IMR-90 (cell line): ENCODE measurements around the gene PDLIM5. TPM values are rescaled to one million over a fixed set of nuclear protein-coding genes. Genes with fewer than 3 reads are reported as not detected.

Experiments used
- ATAC-seq: fragments of 200-7000 bp; cut with Tn5 transposase; 2 replicates; pipeline ENCODE4 v1.9.1; 2020; ENCODE audit warnings: low read depth, mild to moderate bottlenecking, moderate library complexity
- BruUV-seq: library from RNA; stranded (reverse); fragments of 400-500 nt; replicated peaks from 2 replicates; lab custom pipeline; 2021; lab: Mats Ljungman, UMichigan
- CTCF ChIA-PET: fragments of 300-600 bp; formaldehyde crosslinking; extraction: SDS; loops from one replicate; lab custom pipeline; 2021; ENCODE audit warnings: antibody characterized with exemption; lab: Yijun Ruan, JAX
- POLR2A ChIA-PET: fragments of 300-600 bp; sonication (Branson Sonifier 250); formaldehyde crosslinking; loops from one replicate; lab custom pipeline; 2022; ENCODE audit warnings: antibody characterized with exemption; ENCODE audit not compliant: unreplicated experiment; lab: Charles Lee
- DNase-seq: peaks from one replicate; pipeline ENCODE4 v3.0.0; 2013
- H2AFZ ChIP-seq: replicated peaks from 2 replicates; pipeline ENCODE3; 2013; ENCODE audit warnings: low read length, mild to moderate bottlenecking; ENCODE audit not compliant: poor library complexity
- H2AK5ac ChIP-seq: 2 replicates; pipeline ENCODE4 v1.6.1; 2013; ENCODE audit warnings: low read depth, low read length, inconsistent platforms
- H2AK9ac ChIP-seq: replicated peaks from 2 replicates; pipeline ENCODE3; 2013; ENCODE audit warnings: mild to moderate bottlenecking, low read depth, low read length, moderate library complexity; ENCODE audit not compliant: poor library complexity
- H2BK120ac ChIP-seq: 2 replicates; pipeline ENCODE4 v1.6.1; 2013; ENCODE audit warnings: low read depth, low read length, inconsistent platforms
- H2BK15ac ChIP-seq: 3 replicates; pipeline ENCODE4 v1.6.1; 2013; ENCODE audit warnings: low read depth, low read length, inconsistent platforms
- H2BK20ac ChIP-seq: 2 replicates; pipeline ENCODE4 v1.6.1; 2013; ENCODE audit warnings: low read depth, mild to moderate bottlenecking, inconsistent platforms, low read length, moderate library complexity
- H2BK5ac ChIP-seq: 2 replicates; pipeline ENCODE4 v1.6.1; 2013; ENCODE audit warnings: mild to moderate bottlenecking, low read depth, low read length, inconsistent platforms; ENCODE audit not compliant: poor library complexity, severe bottlenecking
- H3K14ac ChIP-seq: replicated peaks from 2 replicates; pipeline ENCODE4 v1.6.1; 2013; ENCODE audit warnings: low read depth, low read length, inconsistent platforms
- H3K18ac ChIP-seq: 2 replicates; pipeline ENCODE4 v1.6.1; 2013; ENCODE audit warnings: low read depth, low read length, control low read depth
- H3K23ac ChIP-seq: 2 replicates; pipeline ENCODE4 v1.6.1; 2013; ENCODE audit warnings: low read depth, low read length, inconsistent platforms
- H3K27ac ChIP-seq: 2 replicates; pipeline ENCODE4 v1.5.1; 2013; ENCODE audit warnings: mild to moderate bottlenecking, control low read depth, low read length; ENCODE audit not compliant: insufficient read depth
- H3K27me3 ChIP-seq: 2 replicates; pipeline ENCODE4 v1.6.1; 2013; ENCODE audit warnings: low read length; ENCODE audit not compliant: control insufficient read depth, insufficient read depth
- H3K36me3 ChIP-seq: 2 replicates; pipeline ENCODE4 v1.6.1; 2013; ENCODE audit warnings: low read length, mixed read lengths; ENCODE audit not compliant: control insufficient read depth, insufficient read depth
- H3K4ac ChIP-seq: 2 replicates; pipeline ENCODE4 v1.6.1; 2013; ENCODE audit warnings: low read depth, low read length, inconsistent platforms
- H3K4me1 ChIP-seq: 2 replicates; pipeline ENCODE4 v1.6.1; 2013; ENCODE audit warnings: low read length, mixed read lengths; ENCODE audit not compliant: control insufficient read depth, insufficient read depth
- H3K4me2 ChIP-seq: 2 replicates; pipeline ENCODE4 v1.6.1; 2013; ENCODE audit warnings: low read depth, mild to moderate bottlenecking, control low read depth, low read length, moderate library complexity
- H3K4me3 ChIP-seq: 2 replicates; pipeline ENCODE4 v1.5.1; 2013; ENCODE audit warnings: low read depth, mild to moderate bottlenecking, control low read depth, low read length, moderate library complexity; ENCODE audit not compliant: insufficient read depth
- H3K56ac ChIP-seq: 2 replicates; pipeline ENCODE4 v1.6.1; 2013; ENCODE audit warnings: low read length, inconsistent platforms; ENCODE audit not compliant: insufficient read depth; ENCODE audit errors: extremely low read depth
- H3K79me1 ChIP-seq, 2 experiments: 2 replicates each; pipeline ENCODE4 v1.6.1; 2013; ENCODE audit warnings: low read length in 2 of 2, inconsistent platforms in 1 of 2, low read depth in 1 of 2
- H3K9ac ChIP-seq: 2 replicates; pipeline ENCODE4 v1.6.1; 2013; ENCODE audit warnings: low read depth, low read length, control low read depth
- H3K9me1 ChIP-seq: 2 replicates; pipeline ENCODE4 v1.6.1; 2013; ENCODE audit warnings: low read length, inconsistent platforms; ENCODE audit not compliant: insufficient read depth
- H3K9me3 ChIP-seq: 2 replicates; pipeline ENCODE4 v1.6.1; 2013; ENCODE audit warnings: low read length; ENCODE audit not compliant: control insufficient read depth, insufficient read depth
- H4K20me1 ChIP-seq: 2 replicates; pipeline ENCODE4 v1.6.1; 2013; ENCODE audit warnings: low read length, inconsistent platforms; ENCODE audit not compliant: insufficient read depth
- H4K5ac ChIP-seq: 2 replicates; pipeline ENCODE4 v1.6.1; 2013; ENCODE audit warnings: mild to moderate bottlenecking, low read depth, low read length, control low read depth
- H4K8ac ChIP-seq, 2 experiments: 2 replicates each; pipeline ENCODE4 v1.6.1; 2013; ENCODE audit warnings: low read depth in 2 of 2, low read length in 2 of 2, control low read depth in 1 of 2, inconsistent platforms in 1 of 2
- H4K91ac ChIP-seq: 2 replicates; pipeline ENCODE4 v1.6.1; 2013; ENCODE audit warnings: low read depth, low read length, inconsistent platforms; ENCODE audit not compliant: insufficient read depth
- NFE2L2 ChIP-seq: fragments of 150-350 bp; IDR thresholded peaks from 2 replicates; pipeline ENCODE4 v1.6.1; 2016; ENCODE audit warnings: low read depth, mild to moderate bottlenecking, low read length
- SMC3 ChIP-seq: fragments of 150-350 bp; IDR thresholded peaks from 2 replicates; pipeline ENCODE4 v1.6.1; 2016; ENCODE audit warnings: low read depth, mild to moderate bottlenecking, antibody characterized with exemption, low read length, moderate library complexity
- WGBS, 2 experiments: methylation state at CpG; one replicate each; pipeline versions ENCODE4 v1.1.5 to v1.1.7; 2013; ENCODE audit warnings: missing lambda C conversion rate in 2 of 2; ENCODE audit not compliant: insufficient read length in 1 of 2; ENCODE audit errors: extremely low coverage in 2 of 2; 5-methylcytosine and 5-hydroxymethylcytosine counted together
- dilution Hi-C: fragments of 300-500 bp; cut with HindIII; formaldehyde crosslinking; loops from one replicate; pipeline ENCODE4 v1.14.3; 2018; ENCODE audit warnings: low sequenced_read_pairs; ENCODE audit not compliant: unreplicated experiment
- in situ Hi-C: fragments of 300-500 bp; cut with MboI; formaldehyde crosslinking; loops from 3 replicates; pipeline ENCODE4 v1.14.3; 2019; ENCODE audit warnings: low sequenced_read_pairs, inconsistent platforms, mixed read lengths
- intact Hi-C: fragments of 100-400 bp; cut with micrococcal nuclease; formaldehyde crosslinking; loops from 2 replicates; pipeline ENCODE4 v1.10.0; 2022
- polyA plus RNA-seq, 3 experiments: library from polyadenylated mRNA; depleted of rRNA; stranded (reverse); fragments of >200 nt; gene quantifications; 2 replicates each; pipeline ENCODE4 v1.2.3, GENCODE V29; 2012; ENCODE audit warnings: low replicate concordance in 1 of 3
- total RNA-seq: library from RNA; depleted of rRNA; stranded (reverse); fragments of >200 nt; gene quantifications from 2 replicates; pipeline ENCODE4 v1.2.3, GENCODE V29; 2012
- TF ChIP-seq, protein P1 (sequence below): conservative IDR thresholded peaks from 2 replicates; pipeline ENCODE4 v1.5.1; 2012; ENCODE audit warnings: mild to moderate bottlenecking, low read depth, low read length, improper control_type of control experiment

The PDLIM5 gene
- total and polyA plus RNA-seq, 2 of the 4 experiments (the other 2 are of a cell fraction): 96.5 to 188 TPM

GRCh38 chr4:94590493-94590892, 138.8 kb downstream of the PDLIM5 start:
- Histone ChIP-seq H3K4me1 (no peaks in the 10 kb centered on the region), H3K79me1 (peaks cover 14 to 21% of the 10 kb centered on the region in 2 experiments; a peak in 3 of 4 replicates), H3K4me3 (no peak overlapping the region), H3K4me2 (no peak overlapping the region), H2BK15ac (no peak overlapping the region), H3K9me3 (0 out of 2 replicates have a peak, but pooled peaks cover 2% of the 10 kb centered on the region), H3K4ac (no peak overlapping the region), H4K91ac (no peak overlapping the region), H2BK5ac (no peak overlapping the region), H2AK9ac (no peak overlapping the region), H2AFZ (no peak overlapping the region), H3K14ac (no peak overlapping the region), H3K9ac (no peak overlapping the region), H2AK5ac (no peak overlapping the region), H3K56ac (no peak overlapping the region), H4K8ac (no peak overlapping the region), H2BK20ac (no peak overlapping the region), H3K27ac (no peak overlapping the region), H4K5ac (no peak overlapping the region), H3K27me3 (no peaks in the 10 kb centered on the region), H4K20me1 (no peaks in the 10 kb centered on the region), H3K36me3 (peaks cover 9% of the 10 kb centered on the region), H2BK120ac (no peak overlapping the region), H3K18ac (no peak overlapping the region), H3K9me1 (peaks cover 3% of the 10 kb centered on the region; the same call in 1 of the 2 replicates), H3K23ac (no peak overlapping the region)
- ChIA-PET POLR2A (no interaction called here), CTCF (interaction anchor here (0.6 kb wide), 1 partner anchor 470 kb away, joined by 3 read pairs; no protein-coding TSS in a partner anchor)
- TF ChIP-seq, protein P1, sequence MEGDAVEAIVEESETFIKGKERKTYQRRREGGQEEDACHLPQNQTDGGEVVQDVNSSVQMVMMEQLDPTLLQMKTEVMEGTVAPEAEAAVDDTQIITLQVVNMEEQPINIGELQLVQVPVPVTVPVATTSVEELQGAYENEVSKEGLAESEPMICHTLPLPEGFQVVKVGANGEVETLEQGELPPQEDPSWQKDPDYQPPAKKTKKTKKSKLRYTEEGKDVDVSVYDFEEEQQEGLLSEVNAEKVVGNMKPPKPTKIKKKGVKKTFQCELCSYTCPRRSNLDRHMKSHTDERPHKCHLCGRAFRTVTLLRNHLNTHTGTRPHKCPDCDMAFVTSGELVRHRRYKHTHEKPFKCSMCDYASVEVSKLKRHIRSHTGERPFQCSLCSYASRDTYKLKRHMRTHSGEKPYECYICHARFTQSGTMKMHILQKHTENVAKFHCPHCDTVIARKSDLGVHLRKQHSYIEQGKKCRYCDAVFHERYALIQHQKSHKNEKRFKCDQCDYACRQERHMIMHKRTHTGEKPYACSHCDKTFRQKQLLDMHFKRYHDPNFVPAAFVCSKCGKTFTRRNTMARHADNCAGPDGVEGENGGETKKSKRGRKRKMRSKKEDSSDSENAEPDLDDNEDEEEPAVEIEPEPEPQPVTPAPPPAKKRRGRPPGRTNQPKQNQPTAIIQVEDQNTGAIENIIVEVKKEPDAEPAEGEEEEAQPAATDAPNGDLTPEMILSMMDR: no peak
- TF ChIP-seq NFE2L2 (no peak), SMC3 (no peak)
- intact Hi-C loops: loop anchor here (10.0 kb wide), 1 partner anchor 796 kb away; no protein-coding TSS in a partner anchor
- in situ Hi-C loops: loop anchor here (10.0 to 25.0 kb wide), 2 partner anchors 286 to 778 kb away; no protein-coding TSS in a partner anchor
- DNase-seq (no peak), ATAC-seq (no peak)
- dilution Hi-C loops: no loop called here
- WGBS, 2 experiments: 70% methylated on average over 2 of the region's 2 CpGs; no CpG with 5 or more reads in 1 of the 2 experiments
- no TSS peak for BruUV-seq
